ENCODE data around the gene CNOT4. TPM values are rescaled to one million over a fixed set of nuclear protein-coding genes. Genes with fewer than 3 reads are reported as not detected.
"Not testable (repeated sequence)": the region's sequence is repeated elsewhere in the genome, so short reads cannot be mapped to it uniquely, and the experiment has no call there.

Gene CNOT4
- total RNA-seq, 1 donor from 2014 or later = 26.0 TPM

- intact Hi-C loops (cut with micrococcal nuclease) = no loop called here
Measured at GRCh38 chr7:135333200-135333599, 176.7 kb downstream of the CNOT4 start.

- intact Hi-C loops (cut with micrococcal nuclease) = no loop called here
Measured at GRCh38 chr7:135330088-135330487, 179.8 kb downstream of the CNOT4 start.

GRCh38 chr7:135328526-135328925 is 181.4 kb downstream of the CNOT4 start:
- intact Hi-C loops (cut with micrococcal nuclease) = no loop called here

- intact Hi-C loops (cut with micrococcal nuclease) = no loop called here
Measured at GRCh38 chr7:135328053-135328452, 181.8 kb downstream of the CNOT4 start.

- intact Hi-C loops (cut with micrococcal nuclease) = no loop called here
Measured at GRCh38 chr7:135327458-135327857, 182.4 kb downstream of the CNOT4 start.

GRCh38 chr7:135326636-135327280 is 183.1 kb downstream of the CNOT4 start:
- intact Hi-C loops (cut with micrococcal nuclease) = no loop called here

- intact Hi-C loops (cut with micrococcal nuclease) = no loop called here
Measured at GRCh38 chr7:135322571-135323340, 187.1 kb downstream of the CNOT4 start.

- intact Hi-C loops (cut with micrococcal nuclease) = no loop called here
Measured at GRCh38 chr7:135321556-135321955, 188.3 kb downstream of the CNOT4 start.

GRCh38 chr7:135320953-135321352 is 188.9 kb downstream of the CNOT4 start:
- intact Hi-C loops (cut with micrococcal nuclease) = not testable (repeated sequence)

GRCh38 chr7:135320268-135320667 is 189.6 kb downstream of the CNOT4 start:
- intact Hi-C loops (cut with micrococcal nuclease) = no loop called here

GRCh38 chr7:135317676-135318325 is 192.1 kb downstream of the CNOT4 start:
- intact Hi-C loops (cut with micrococcal nuclease) = no loop called here

- intact Hi-C loops (cut with micrococcal nuclease) = no loop called here
Measured at GRCh38 chr7:135316648-135317313, 193.1 kb downstream of the CNOT4 start.

- intact Hi-C loops (cut with micrococcal nuclease) = no loop called here
Measured at GRCh38 chr7:135313971-135314370, 195.9 kb downstream of the CNOT4 start.

Other genes with a start within 250 kb of the CNOT4 start
- gene NUP205, start 47.8 kb upstream of the CNOT4 start, total RNA-seq = 83.5 and 83.8 TPM in 2 replicates
- 23.9 and 24.1 TPM in 2 replicates for gene STMP1, start 152.4 kb upstream of the CNOT4 start, total RNA-seq
- gene SLC13A4, start 218.1 kb upstream of the CNOT4 start, total RNA-seq = not detected in 2 replicates
- gene FAM180A, start 238.7 kb upstream of the CNOT4 start, total RNA-seq = not detected in 2 replicates